Mammary epithelial cell (primary cell): ENCODE data around the gene XKR7.

Experiments
- EZH2 ChIP-seq: IDR thresholded peaks from 2 replicates; pipeline ENCODE4 v1.6.1; 2012; ENCODE audit warnings: low read length, inconsistent platforms, borderline replicate concordance
- TF ChIP-seq, protein P1 (sequence below), 2 donors: IDR thresholded peaks in 1 of 2; conservative IDR thresholded peaks in 1 of 2; 2 replicates each; pipeline ENCODE4 v1.5.1; 2011 to 2012; ENCODE audit warnings: inconsistent platforms in 2 of 2, low read length in 2 of 2, mild to moderate bottlenecking in 2 of 2, control low read depth in 1 of 2, low read depth in 1 of 2; ENCODE audit not compliant: insufficient read depth in 1 of 2; ENCODE audit errors: extremely low read depth in 1 of 2

DNA sequence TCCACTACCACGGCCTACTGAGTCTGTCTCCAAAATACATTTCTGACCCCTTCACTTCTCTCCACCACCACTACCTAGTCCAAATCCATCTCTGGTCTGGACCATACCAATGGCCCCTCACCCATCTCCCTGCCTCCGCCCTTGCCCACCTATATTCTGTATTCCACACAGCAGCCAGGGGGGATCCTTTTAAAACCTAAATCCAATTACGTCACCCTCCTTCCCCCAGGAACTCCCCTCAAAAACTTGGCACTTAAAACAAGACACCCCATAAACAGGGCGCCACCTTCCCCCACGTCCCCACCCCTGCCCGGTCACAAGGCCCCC is 16.8 kb upstream of the XKR7 start:
- TF ChIP-seq, protein P1, sequence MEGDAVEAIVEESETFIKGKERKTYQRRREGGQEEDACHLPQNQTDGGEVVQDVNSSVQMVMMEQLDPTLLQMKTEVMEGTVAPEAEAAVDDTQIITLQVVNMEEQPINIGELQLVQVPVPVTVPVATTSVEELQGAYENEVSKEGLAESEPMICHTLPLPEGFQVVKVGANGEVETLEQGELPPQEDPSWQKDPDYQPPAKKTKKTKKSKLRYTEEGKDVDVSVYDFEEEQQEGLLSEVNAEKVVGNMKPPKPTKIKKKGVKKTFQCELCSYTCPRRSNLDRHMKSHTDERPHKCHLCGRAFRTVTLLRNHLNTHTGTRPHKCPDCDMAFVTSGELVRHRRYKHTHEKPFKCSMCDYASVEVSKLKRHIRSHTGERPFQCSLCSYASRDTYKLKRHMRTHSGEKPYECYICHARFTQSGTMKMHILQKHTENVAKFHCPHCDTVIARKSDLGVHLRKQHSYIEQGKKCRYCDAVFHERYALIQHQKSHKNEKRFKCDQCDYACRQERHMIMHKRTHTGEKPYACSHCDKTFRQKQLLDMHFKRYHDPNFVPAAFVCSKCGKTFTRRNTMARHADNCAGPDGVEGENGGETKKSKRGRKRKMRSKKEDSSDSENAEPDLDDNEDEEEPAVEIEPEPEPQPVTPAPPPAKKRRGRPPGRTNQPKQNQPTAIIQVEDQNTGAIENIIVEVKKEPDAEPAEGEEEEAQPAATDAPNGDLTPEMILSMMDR (conservative IDR thresholded peaks at IDR 0.05 in 1 of 2, IDR thresholded peaks at IDR 0.05 in 1 of 2; ENCODE audit: extremely low read depth in 1 of 2, insufficient read depth in 1 of 2, low read depth in 1 of 2, low read length in 2 of 2): no peak
- no peak for TF ChIP-seq EZH2
